Measurements from ENCODE around the gene LMOD3. TPM values are rescaled to one million over a fixed set of nuclear protein-coding genes. Genes with fewer than 3 reads are reported as not detected.

The LMOD3 gene
- total and polyA plus RNA-seq, 2 of the 4 experiments (the other 2 are of a cell fraction), result not detected

DNA sequence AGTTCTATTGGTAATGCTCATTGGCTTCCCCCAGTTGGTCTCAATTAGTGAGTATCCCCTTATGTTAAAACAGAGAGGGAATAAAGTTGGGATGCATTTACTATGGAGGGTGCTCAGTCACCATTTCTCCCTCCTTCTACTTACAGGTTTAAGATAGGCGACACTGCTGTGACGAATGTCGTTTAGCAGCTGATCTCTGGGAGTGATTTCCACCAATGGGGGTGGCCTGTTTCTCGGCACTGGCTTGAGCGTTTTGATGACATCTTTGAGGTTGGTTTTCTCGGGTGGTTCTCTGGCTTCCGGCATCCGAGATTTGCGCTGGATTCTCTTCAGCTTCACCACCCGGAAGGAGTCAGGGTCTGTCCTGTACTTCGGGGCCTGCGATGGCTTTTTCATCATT, 3.8 kb downstream of the LMOD3 start:
- Histone ChIP-seq H4K91ac (ENCODE audit: insufficient read depth, low read depth, low read length) (no peak overlapping the region), H3K4ac (ENCODE audit: low read depth, low read length) (no peak overlapping the region), H3K23ac (ENCODE audit: low read depth, low read length) (no peak overlapping the region), H3K14ac (replicated peaks; ENCODE audit: low read depth, low read length) (no peak overlapping the region), H3K4me1 (ENCODE audit: control insufficient read depth, insufficient read depth, low read length) (no peaks in the 10 kb centered on the region), H3K27ac (ENCODE audit: insufficient read depth, low read length) (no peak overlapping the region), H4K8ac (ENCODE audit: low read depth in 2 of 2, low read length in 2 of 2) (no peak overlapping the region), H2AFZ (replicated peaks; ENCODE audit: low read length, poor library complexity) (no peak overlapping the region), H2BK20ac (ENCODE audit: low read depth, low read length) (no peak overlapping the region), H2BK15ac (ENCODE audit: low read depth, low read length) (no peak overlapping the region), H3K56ac (ENCODE audit: extremely low read depth, insufficient read depth, low read length) (no peak overlapping the region), H3K4me3 (ENCODE audit: insufficient read depth, low read depth, low read length) (no peak overlapping the region), H4K20me1 (ENCODE audit: insufficient read depth, low read length) (no peaks in the 10 kb centered on the region), H2BK120ac (ENCODE audit: low read depth, low read length) (no peak overlapping the region), H3K36me3 (ENCODE audit: control insufficient read depth, insufficient read depth, low read length) (no peaks in the 10 kb centered on the region), H3K9me3 (ENCODE audit: control insufficient read depth, insufficient read depth, low read length) (no peaks in the 10 kb centered on the region), H3K9me1 (ENCODE audit: insufficient read depth, low read length) (no peaks in the 10 kb centered on the region), H3K27me3 (ENCODE audit: control insufficient read depth, insufficient read depth, low read length) (peaks cover 7% of the 10 kb centered on the region), H3K4me2 (ENCODE audit: low read depth, low read length) (no peak overlapping the region), H2AK9ac (replicated peaks; ENCODE audit: low read depth, low read length, poor library complexity) (no peak overlapping the region), H3K18ac (ENCODE audit: low read depth, low read length) (no peak overlapping the region), H3K79me1 (ENCODE audit: low read depth in 1 of 2, low read length in 2 of 2) (no peaks in the 10 kb centered on the region), H4K5ac (ENCODE audit: low read depth, low read length) (no peak overlapping the region), H3K9ac (ENCODE audit: low read depth, low read length) (no peak overlapping the region), H2BK5ac (ENCODE audit: low read depth, low read length, poor library complexity, severe bottlenecking) (no peak overlapping the region), H2AK5ac (ENCODE audit: low read depth, low read length) (no peak overlapping the region)
- BruUV-seq (replicated peaks), result no TSS peak
- 100% methylated on average over 3 of the region's 12 CpGs; no CpG with 5 or more reads in 1 of the 2 experiments for WGBS, 2 experiments (ENCODE audit: extremely low coverage in 2 of 2, insufficient read length in 1 of 2)
- ChIA-PET CTCF (interaction anchor here (1.6 kb wide), 1 partner anchor 43 kb away, joined by 6 read pairs; no protein-coding TSS in a partner anchor), POLR2A (ENCODE audit: unreplicated experiment) (no interaction called here)
- ATAC-seq (ENCODE audit: low read depth), result no peak
- in situ Hi-C loops (cut with MboI; ENCODE audit: low sequenced_read_pairs) (no loop called here), intact Hi-C loops (cut with micrococcal nuclease) (no loop called here), dilution Hi-C loops (cut with HindIII; ENCODE audit: low sequenced_read_pairs, unreplicated experiment) (no loop called here)
- no peak for TF ChIP-seq MAZ (IDR thresholded peaks at IDR 0.05; ENCODE audit: borderline replicate concordance, low read depth, low read length)
- TF ChIP-seq BHLHE40 (IDR thresholded peaks at IDR 0.05; ENCODE audit: low read depth, low read length), result no peak
- TF ChIP-seq RAD21 (IDR thresholded peaks at IDR 0.05; ENCODE audit: low read length), result no peak
- TF ChIP-seq RFX5 (IDR thresholded peaks at IDR 0.05; ENCODE audit: low read depth, low read length), result no peak
- no peak for TF ChIP-seq MXI1 (IDR thresholded peaks at IDR 0.05; ENCODE audit: borderline replicate concordance, low read depth, low read length)
- no peak for TF ChIP-seq POLR2A (IDR thresholded peaks at IDR 0.05; ENCODE audit: low read depth, low read length)
- TF ChIP-seq FOS (IDR thresholded peaks at IDR 0.05; ENCODE audit: low read depth, low read length), result no peak
- TF ChIP-seq MAFK (IDR thresholded peaks at IDR 0.05; ENCODE audit: low read depth, low read length), result no peak
- TF ChIP-seq, protein P1, sequence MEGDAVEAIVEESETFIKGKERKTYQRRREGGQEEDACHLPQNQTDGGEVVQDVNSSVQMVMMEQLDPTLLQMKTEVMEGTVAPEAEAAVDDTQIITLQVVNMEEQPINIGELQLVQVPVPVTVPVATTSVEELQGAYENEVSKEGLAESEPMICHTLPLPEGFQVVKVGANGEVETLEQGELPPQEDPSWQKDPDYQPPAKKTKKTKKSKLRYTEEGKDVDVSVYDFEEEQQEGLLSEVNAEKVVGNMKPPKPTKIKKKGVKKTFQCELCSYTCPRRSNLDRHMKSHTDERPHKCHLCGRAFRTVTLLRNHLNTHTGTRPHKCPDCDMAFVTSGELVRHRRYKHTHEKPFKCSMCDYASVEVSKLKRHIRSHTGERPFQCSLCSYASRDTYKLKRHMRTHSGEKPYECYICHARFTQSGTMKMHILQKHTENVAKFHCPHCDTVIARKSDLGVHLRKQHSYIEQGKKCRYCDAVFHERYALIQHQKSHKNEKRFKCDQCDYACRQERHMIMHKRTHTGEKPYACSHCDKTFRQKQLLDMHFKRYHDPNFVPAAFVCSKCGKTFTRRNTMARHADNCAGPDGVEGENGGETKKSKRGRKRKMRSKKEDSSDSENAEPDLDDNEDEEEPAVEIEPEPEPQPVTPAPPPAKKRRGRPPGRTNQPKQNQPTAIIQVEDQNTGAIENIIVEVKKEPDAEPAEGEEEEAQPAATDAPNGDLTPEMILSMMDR (conservative IDR thresholded peaks at IDR 0.05; ENCODE audit: low read depth, low read length), result no peak
- TF ChIP-seq, protein P2, sequence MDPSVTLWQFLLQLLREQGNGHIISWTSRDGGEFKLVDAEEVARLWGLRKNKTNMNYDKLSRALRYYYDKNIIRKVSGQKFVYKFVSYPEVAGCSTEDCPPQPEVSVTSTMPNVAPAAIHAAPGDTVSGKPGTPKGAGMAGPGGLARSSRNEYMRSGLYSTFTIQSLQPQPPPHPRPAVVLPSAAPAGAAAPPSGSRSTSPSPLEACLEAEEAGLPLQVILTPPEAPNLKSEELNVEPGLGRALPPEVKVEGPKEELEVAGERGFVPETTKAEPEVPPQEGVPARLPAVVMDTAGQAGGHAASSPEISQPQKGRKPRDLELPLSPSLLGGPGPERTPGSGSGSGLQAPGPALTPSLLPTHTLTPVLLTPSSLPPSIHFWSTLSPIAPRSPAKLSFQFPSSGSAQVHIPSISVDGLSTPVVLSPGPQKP (IDR thresholded peaks at IDR 0.05; ENCODE audit: borderline replicate concordance, low read depth, low read length), result no peak
- TF ChIP-seq CHD1 (IDR thresholded peaks at IDR 0.05; ENCODE audit: low read depth, low read length), result no peak
- TF ChIP-seq, protein P3, sequence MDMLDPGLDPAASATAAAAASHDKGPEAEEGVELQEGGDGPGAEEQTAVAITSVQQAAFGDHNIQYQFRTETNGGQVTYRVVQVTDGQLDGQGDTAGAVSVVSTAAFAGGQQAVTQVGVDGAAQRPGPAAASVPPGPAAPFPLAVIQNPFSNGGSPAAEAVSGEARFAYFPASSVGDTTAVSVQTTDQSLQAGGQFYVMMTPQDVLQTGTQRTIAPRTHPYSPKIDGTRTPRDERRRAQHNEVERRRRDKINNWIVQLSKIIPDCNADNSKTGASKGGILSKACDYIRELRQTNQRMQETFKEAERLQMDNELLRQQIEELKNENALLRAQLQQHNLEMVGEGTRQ (IDR thresholded peaks at IDR 0.05; ENCODE audit: low read depth, low read length), result no peak
- TF ChIP-seq SMC3 (IDR thresholded peaks at IDR 0.05; ENCODE audit: low read depth, low read length), result no peak
- TF ChIP-seq CEBPB (IDR thresholded peaks at IDR 0.05; ENCODE audit: low read depth, low read length), result no peak
- no peak for TF ChIP-seq NFE2L2 (IDR thresholded peaks at IDR 0.05; ENCODE audit: low read depth, low read length)
- TF ChIP-seq RCOR1 (IDR thresholded peaks at IDR 0.05; ENCODE audit: insufficient replicate concordance, low read length), result no peak
- no peak for DNase-seq
